ENCODE data around the gene CAPN2.

The CAPN2 gene

GRCh38 chr1:223759273-223759672 is 46.9 kb downstream of the CAPN2 start:
- H3K9me3 ChIP-seq (ENCODE audit: insufficient read depth, low read depth, low read length) = no peaks in the 10 kb centered on the region
- H3K4me3 ChIP-seq (ENCODE audit: low read length) = no peak overlapping the region
- H3K4me1 ChIP-seq (ENCODE audit: insufficient read depth, low read length) = no peaks in the 10 kb centered on the region
- H3K27me3 ChIP-seq (ENCODE audit: insufficient read depth, low read length) = no peaks in the 10 kb centered on the region
- no peak overlapping the region for H3K27ac ChIP-seq (ENCODE audit: low read length)
- H3K36me3 ChIP-seq (ENCODE audit: insufficient read depth, low read depth, low read length) = peaks cover 18% of the 10 kb centered on the region
- H3K9ac ChIP-seq (ENCODE audit: low read depth, low read length) = no peak overlapping the region

- peaks cover 18% of the 10 kb centered on the region for H3K36me3 ChIP-seq (ENCODE audit: insufficient read depth, low read depth, low read length)
- no peaks in the 10 kb centered on the region for H3K4me1 ChIP-seq (ENCODE audit: insufficient read depth, low read length)
Measured at GRCh38 chr1:223760833-223761232, 48.5 kb downstream of the CAPN2 start.

GRCh38 chr1:223761411-223761810 is 49.1 kb downstream of the CAPN2 start:
- Histone ChIP-seq H3K4me1 (ENCODE audit: insufficient read depth, low read length) (no peaks in the 10 kb centered on the region), H3K9me3 (ENCODE audit: insufficient read depth, low read depth, low read length) (no peaks in the 10 kb centered on the region), H3K9ac (ENCODE audit: low read depth, low read length) (no peak overlapping the region), H3K27ac (ENCODE audit: low read length) (no peak overlapping the region), H3K36me3 (ENCODE audit: insufficient read depth, low read depth, low read length) (peaks cover 18% of the 10 kb centered on the region), H3K4me3 (ENCODE audit: low read length) (no peak overlapping the region), H3K27me3 (ENCODE audit: insufficient read depth, low read length) (no peaks in the 10 kb centered on the region)

More at GRCh38 chr1:223760833-223761232, 48.5 kb downstream of the CAPN2 start:
- no peak overlapping the region for H3K4me3 ChIP-seq (ENCODE audit: low read length)
- H3K9ac ChIP-seq (ENCODE audit: low read depth, low read length) = no peak overlapping the region
- no peaks in the 10 kb centered on the region for H3K27me3 ChIP-seq (ENCODE audit: insufficient read depth, low read length)
- H3K27ac ChIP-seq (ENCODE audit: low read length) = no peak overlapping the region
- no peaks in the 10 kb centered on the region for H3K9me3 ChIP-seq (ENCODE audit: insufficient read depth, low read depth, low read length)

- no peak overlapping the region for H3K9ac ChIP-seq (ENCODE audit: low read depth, low read length)
- H3K36me3 ChIP-seq (ENCODE audit: insufficient read depth, low read depth, low read length) = peaks cover 18% of the 10 kb centered on the region
- H3K27ac ChIP-seq (ENCODE audit: low read length) = no peak overlapping the region
- H3K4me1 ChIP-seq (ENCODE audit: insufficient read depth, low read length) = no peaks in the 10 kb centered on the region
- H3K9me3 ChIP-seq (ENCODE audit: insufficient read depth, low read depth, low read length) = no peaks in the 10 kb centered on the region
- no peaks in the 10 kb centered on the region for H3K27me3 ChIP-seq (ENCODE audit: insufficient read depth, low read length)
- H3K4me3 ChIP-seq (ENCODE audit: low read length) = no peak overlapping the region
Measured at GRCh38 chr1:223763251-223763650, 50.9 kb downstream of the CAPN2 start.

- Histone ChIP-seq H3K4me1 (ENCODE audit: insufficient read depth, low read length) (no peaks in the 10 kb centered on the region), H3K27ac (ENCODE audit: low read length) (no peak overlapping the region), H3K4me3 (ENCODE audit: low read length) (no peak overlapping the region), H3K36me3 (ENCODE audit: insufficient read depth, low read depth, low read length) (peaks cover 18% of the 10 kb centered on the region), H3K9me3 (ENCODE audit: insufficient read depth, low read depth, low read length) (no peaks in the 10 kb centered on the region), H3K9ac (ENCODE audit: low read depth, low read length) (no peak overlapping the region), H3K27me3 (ENCODE audit: insufficient read depth, low read length) (no peaks in the 10 kb centered on the region)
Measured at GRCh38 chr1:223763881-223764280, 51.5 kb downstream of the CAPN2 start.

- H3K4me1 ChIP-seq (ENCODE audit: insufficient read depth, low read length) = no peaks in the 10 kb centered on the region
- no peaks in the 10 kb centered on the region for H3K27me3 ChIP-seq (ENCODE audit: insufficient read depth, low read length)
- H3K36me3 ChIP-seq (ENCODE audit: insufficient read depth, low read depth, low read length) = peaks cover 25% of the 10 kb centered on the region
- no peak overlapping the region for H3K27ac ChIP-seq (ENCODE audit: low read length)
- H3K9ac ChIP-seq (ENCODE audit: low read depth, low read length) = no peak overlapping the region
- no peak overlapping the region for H3K4me3 ChIP-seq (ENCODE audit: low read length)
- no peaks in the 10 kb centered on the region for H3K9me3 ChIP-seq (ENCODE audit: insufficient read depth, low read depth, low read length)
Measured at GRCh38 chr1:223765036-223765718, 52.8 kb downstream of the CAPN2 start.

GRCh38 chr1:223765719-223766340 is 53.5 kb downstream of the CAPN2 start:
- peaks cover 29% of the 10 kb centered on the region for H3K36me3 ChIP-seq (ENCODE audit: insufficient read depth, low read depth, low read length)
- H3K9ac ChIP-seq (ENCODE audit: low read depth, low read length) = no peak overlapping the region
- no peak overlapping the region for H3K27ac ChIP-seq (ENCODE audit: low read length)
- no peaks in the 10 kb centered on the region for H3K27me3 ChIP-seq (ENCODE audit: insufficient read depth, low read length)
- H3K9me3 ChIP-seq (ENCODE audit: insufficient read depth, low read depth, low read length) = no peaks in the 10 kb centered on the region
- no peaks in the 10 kb centered on the region for H3K4me1 ChIP-seq (ENCODE audit: insufficient read depth, low read length)
- no peak overlapping the region for H3K4me3 ChIP-seq (ENCODE audit: low read length)

GRCh38 chr1:223770621-223771315 is 58.4 kb downstream of the CAPN2 start:
- Histone ChIP-seq H3K27ac (ENCODE audit: low read length) (no peak overlapping the region), H3K9me3 (ENCODE audit: insufficient read depth, low read depth, low read length) (no peaks in the 10 kb centered on the region), H3K36me3 (ENCODE audit: insufficient read depth, low read depth, low read length) (peaks cover 50% of the 10 kb centered on the region), H3K4me1 (ENCODE audit: insufficient read depth, low read length) (no peaks in the 10 kb centered on the region; the same call in 1 of the 2 replicates), H3K27me3 (ENCODE audit: insufficient read depth, low read length) (no peaks in the 10 kb centered on the region), H3K9ac (ENCODE audit: low read depth, low read length) (no peak overlapping the region), H3K4me3 (ENCODE audit: low read length) (no peak overlapping the region)

GRCh38 chr1:223771469-223771813 is 59.1 kb downstream of the CAPN2 start:
- no peak overlapping the region for H3K9ac ChIP-seq (ENCODE audit: low read depth, low read length)
- no peaks in the 10 kb centered on the region for H3K9me3 ChIP-seq (ENCODE audit: insufficient read depth, low read depth, low read length)
- no peaks in the 10 kb centered on the region for H3K27me3 ChIP-seq (ENCODE audit: insufficient read depth, low read length)
- H3K4me1 ChIP-seq (ENCODE audit: insufficient read depth, low read length) = no peaks in the 10 kb centered on the region; the same call in 1 of the 2 replicates
- no peak overlapping the region for H3K4me3 ChIP-seq (ENCODE audit: low read length)
- peaks cover 56% of the 10 kb centered on the region for H3K36me3 ChIP-seq (ENCODE audit: insufficient read depth, low read depth, low read length)
- H3K27ac ChIP-seq (ENCODE audit: low read length) = no peak overlapping the region

GRCh38 chr1:223771814-223772770 is 59.8 kb downstream of the CAPN2 start:
- Histone ChIP-seq H3K9ac (ENCODE audit: low read depth, low read length) (no peak overlapping the region), H3K27ac (ENCODE audit: low read length) (no peak overlapping the region), H3K27me3 (ENCODE audit: insufficient read depth, low read length) (no peaks in the 10 kb centered on the region), H3K36me3 (ENCODE audit: insufficient read depth, low read depth, low read length) (peaks cover 58% of the 10 kb centered on the region), H3K4me3 (ENCODE audit: low read length) (no peak overlapping the region), H3K4me1 (ENCODE audit: insufficient read depth, low read length) (no peaks in the 10 kb centered on the region; the same call in 1 of the 2 replicates), H3K9me3 (ENCODE audit: insufficient read depth, low read depth, low read length) (no peaks in the 10 kb centered on the region)

- Histone ChIP-seq H3K9me3 (ENCODE audit: insufficient read depth, low read depth, low read length) (no peaks in the 10 kb centered on the region), H3K36me3 (ENCODE audit: insufficient read depth, low read depth, low read length) (peaks cover 65% of the 10 kb centered on the region), H3K27ac (ENCODE audit: low read length) (no peak overlapping the region), H3K27me3 (ENCODE audit: insufficient read depth, low read length) (no peaks in the 10 kb centered on the region), H3K4me1 (ENCODE audit: insufficient read depth, low read length) (no peaks in the 10 kb centered on the region; the same call in 1 of the 2 replicates), H3K4me3 (ENCODE audit: low read length) (no peak overlapping the region), H3K9ac (ENCODE audit: low read depth, low read length) (no peak overlapping the region)
Measured at GRCh38 chr1:223772771-223773160, 60.4 kb downstream of the CAPN2 start.
